GM12873 (cell line): ENCODE results near the gene LMBRD1.

Source experiments
- CTCF ChIP-seq: IDR thresholded peaks from 2 replicates; pipeline ENCODE4 v1.5.1; 2012; ENCODE audit warnings: low read depth, mild to moderate bottlenecking, moderate library complexity, low read length, control low read depth; ENCODE audit not compliant: insufficient read depth; ENCODE audit errors: missing control alignments

The LMBRD1 gene

GRCh38 chr6:69816026-69816425 lies 19.2 kb upstream of the LMBRD1 start:
- TF ChIP-seq CTCF, result no peak

GRCh38 chr6:69813508-69813907 lies 16.7 kb upstream of the LMBRD1 start:
- no peak for TF ChIP-seq CTCF

- no peak for TF ChIP-seq CTCF
These were observed 16.1 kb upstream of the LMBRD1 start for GRCh38 chr6:69812746-69813427.

GRCh38 chr6:69802995-69803394 lies 6.2 kb upstream of the LMBRD1 start:
- no peak for TF ChIP-seq CTCF

GRCh38 chr6:69801711-69802110 lies 4.9 kb upstream of the LMBRD1 start:
- TF ChIP-seq CTCF, result no peak

GRCh38 chr6:69801225-69801624 lies 4.4 kb upstream of the LMBRD1 start:
- no peak for TF ChIP-seq CTCF

- no peak for TF ChIP-seq CTCF
These were observed 653 bp downstream of the LMBRD1 start for GRCh38 chr6:69796073-69796641.
